Measurements from ENCODE around the gene CCDC167. TPM values are rescaled to one million over a fixed set of nuclear protein-coding genes. Genes with fewer than 3 reads are reported as not detected.
"Not testable (repeated sequence)": the region's sequence is repeated elsewhere in the genome, so short reads cannot be mapped to it uniquely, and the experiment has no call there.

CCDC167 gene
- total RNA-seq, 1 experiment from 2014 or later = 31.9 TPM

DNA sequence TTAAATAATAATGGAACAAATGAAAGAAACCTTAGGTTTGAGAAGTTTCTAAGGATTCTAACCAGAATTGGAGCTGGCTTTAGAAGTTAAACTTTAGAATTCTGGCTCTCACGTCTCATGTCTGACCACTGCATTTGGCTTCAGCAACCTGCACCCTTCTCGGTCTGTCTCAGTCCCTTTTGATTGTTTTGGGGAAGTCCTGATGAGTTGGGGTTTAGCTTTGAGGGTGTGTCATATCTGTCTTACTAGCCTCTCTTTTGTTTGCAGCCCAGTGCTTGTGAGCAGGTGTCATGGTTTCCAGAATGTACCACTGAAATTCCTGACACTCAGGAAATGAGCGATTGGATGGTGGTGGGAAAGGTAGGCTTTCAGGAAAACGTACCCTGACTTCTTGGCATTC, 49.7 kb downstream of the CCDC167 start:
- H2BK12ac ChIP-seq (ENCODE audit: insufficient read length, low read depth, low read length) = no peak overlapping the region
- no CpG with 5 or more reads among the region's 4 CpGs for WGBS (ENCODE audit: extremely low coverage, insufficient read length, low lambda C conversion rate)
- Mint-ChIP-seq H3K4me3 (no peak overlapping the region), H3K4me1 (no peaks in the 10 kb centered on the region), H3K27ac (peak overlapping the region in 1 of 3 experiments; percentile 56; a peak in 1 of 7 replicates), H3K9me3 (no peaks in the 10 kb centered on the region), H3K27me3 (ENCODE audit: low read depth) (no peaks in the 10 kb centered on the region), H3K36me3 (ENCODE audit: insufficient read depth in 1 of 3, low read depth in 3 of 3) (peaks cover 22 to 74% (median 57%) of the 10 kb centered on the region in 3 experiments; a peak in 6 of 7 replicates)
- H3K4ac ChIP-seq (ENCODE audit: low read depth, low read length) = no peak overlapping the region
- H3K27ac ChIP-seq (ENCODE audit: insufficient read length, low read depth, low read length) = no peak overlapping the region
- DNase-seq = no peak
- no peak overlapping the region for H2BK120ac ChIP-seq (ENCODE audit: low read depth, low read length, poor library complexity, severe bottlenecking)
- H3K4me1 ChIP-seq (ENCODE audit: insufficient read depth, low read length) = no peaks in the 10 kb centered on the region
- no peaks in the 10 kb centered on the region for H3K23me2 ChIP-seq (ENCODE audit: insufficient read length, low read depth, low read length, poor library complexity, severe bottlenecking)
- no peak overlapping the region for H2BK15ac ChIP-seq (ENCODE audit: low read depth, low read length)
- H2AFZ ChIP-seq (ENCODE audit: low read length) = no peak overlapping the region
- no peak overlapping the region for H3K4me2 ChIP-seq (ENCODE audit: insufficient read depth, insufficient read length, low read length)
- no peaks in the 10 kb centered on the region for H3K27me3 ChIP-seq (ENCODE audit: insufficient read depth, low read length)
- H4K8ac ChIP-seq (replicated peaks; ENCODE audit: insufficient read length, low read depth, low read length) = no peak overlapping the region
- no peaks in the 10 kb centered on the region for H3K79me2 ChIP-seq (ENCODE audit: insufficient read depth, low read length)
- H2BK5ac ChIP-seq (ENCODE audit: insufficient read length, low read length) = no peak overlapping the region
- H3K14ac ChIP-seq (ENCODE audit: insufficient read depth, low read length) = no peak overlapping the region
- H3K79me1 ChIP-seq (ENCODE audit: insufficient read depth, low read depth, low read length, poor library complexity, severe bottlenecking) = no peaks in the 10 kb centered on the region
- H3K9ac ChIP-seq (ENCODE audit: extremely low read depth, insufficient read length, low read length) = no peak overlapping the region
- H4K20me1 ChIP-seq (ENCODE audit: control insufficient read depth, insufficient read depth, insufficient read length) = no peaks in the 10 kb centered on the region
- no peak overlapping the region for H3K18ac ChIP-seq (ENCODE audit: insufficient read length, low read depth, low read length)
- no peak overlapping the region for H3K56ac ChIP-seq (ENCODE audit: insufficient read length, low read depth, low read length)
- no peak for TF ChIP-seq CTCF (conservative IDR thresholded peaks at IDR 0.05)
- no peak overlapping the region for H2AK5ac ChIP-seq (ENCODE audit: insufficient read length, low read length)
- H2BK20ac ChIP-seq (ENCODE audit: low read depth, low read length, poor library complexity, severe bottlenecking) = no peak overlapping the region
- H3K23ac ChIP-seq (ENCODE audit: insufficient read length, low read depth, low read length) = no peak overlapping the region
- H4K91ac ChIP-seq (ENCODE audit: insufficient read length, low read depth, low read length) = no peak overlapping the region
- H3K9me3 ChIP-seq (ENCODE audit: control insufficient read depth, low read depth, low read length) = no peaks in the 10 kb centered on the region
- no peak overlapping the region for H3T11ph ChIP-seq (ENCODE audit: low read length)
- no peak overlapping the region for H4K5ac ChIP-seq (ENCODE audit: insufficient read length, low read depth, low read length)

DNA sequence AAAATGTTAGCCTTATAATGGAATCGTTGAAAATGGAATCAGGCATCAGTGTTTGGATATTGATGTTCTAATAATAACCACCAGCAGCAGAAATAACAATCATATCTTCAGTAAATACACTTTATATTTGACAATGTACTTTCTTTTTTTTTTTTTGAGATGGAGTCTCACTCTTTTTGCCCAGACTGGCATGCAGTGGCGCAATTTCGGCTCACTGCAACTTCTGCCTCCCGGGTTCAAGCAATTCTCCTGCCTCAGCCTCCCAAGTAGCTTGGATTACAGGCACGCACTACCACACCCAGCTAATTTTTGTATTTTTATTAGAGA, 56.5 kb downstream of the CCDC167 start:
- H3K4me1 Mint-ChIP-seq; H4K8ac ChIP-seq (replicated peaks; ENCODE audit: insufficient read length, low read depth, low read length); DNase-seq; H3K14ac ChIP-seq (ENCODE audit: insufficient read depth, low read length); H3K9me3 ChIP-seq (ENCODE audit: control insufficient read depth, low read depth, low read length); H3K79me1 ChIP-seq (ENCODE audit: insufficient read depth, low read depth, low read length, poor library complexity, severe bottlenecking); H2AK5ac ChIP-seq (ENCODE audit: insufficient read length, low read length); H3K23ac ChIP-seq (ENCODE audit: insufficient read length, low read depth, low read length); H4K91ac ChIP-seq (ENCODE audit: insufficient read length, low read depth, low read length); H3T11ph ChIP-seq (ENCODE audit: low read length); H3K4me1 ChIP-seq (ENCODE audit: insufficient read depth, low read length); H3K9ac ChIP-seq (ENCODE audit: extremely low read depth, insufficient read length, low read length); H3K4ac ChIP-seq (ENCODE audit: low read depth, low read length); H3K23me2 ChIP-seq (ENCODE audit: insufficient read length, low read depth, low read length, poor library complexity, severe bottlenecking); H4K20me1 ChIP-seq (ENCODE audit: control insufficient read depth, insufficient read depth, insufficient read length); H3K27ac ChIP-seq (ENCODE audit: insufficient read length, low read depth, low read length); H4K5ac ChIP-seq (ENCODE audit: insufficient read length, low read depth, low read length); H2BK12ac ChIP-seq (ENCODE audit: insufficient read length, low read depth, low read length); H2BK20ac ChIP-seq (ENCODE audit: low read depth, low read length, poor library complexity, severe bottlenecking); H3K27me3 ChIP-seq (ENCODE audit: insufficient read depth, low read length); H3K27me3 Mint-ChIP-seq (ENCODE audit: low read depth); H2AFZ ChIP-seq (ENCODE audit: low read length); H3K27ac Mint-ChIP-seq; H3K4me2 ChIP-seq (ENCODE audit: insufficient read depth, insufficient read length, low read length); H3K9me3 Mint-ChIP-seq; H3K56ac ChIP-seq (ENCODE audit: insufficient read length, low read depth, low read length); H3K18ac ChIP-seq (ENCODE audit: insufficient read length, low read depth, low read length); H3K4me3 Mint-ChIP-seq; H2BK15ac ChIP-seq (ENCODE audit: low read depth, low read length); H2BK120ac ChIP-seq (ENCODE audit: low read depth, low read length, poor library complexity, severe bottlenecking); H2BK5ac ChIP-seq (ENCODE audit: insufficient read length, low read length); H3K79me2 ChIP-seq (ENCODE audit: insufficient read depth, low read length): not testable (repeated sequence)
- WGBS (ENCODE audit: extremely low coverage, insufficient read length, low lambda C conversion rate) = no CpG with 5 or more reads among the region's 5 CpGs
- H3K36me3 Mint-ChIP-seq (ENCODE audit: insufficient read depth in 1 of 3, low read depth in 3 of 3) = peaks cover 13 to 41% (median 34%) of the 10 kb centered on the region in 3 experiments; a peak in 6 of 7 replicates
